ENCODE measurements around the gene GALNT2.

Gene GALNT2

DNA sequence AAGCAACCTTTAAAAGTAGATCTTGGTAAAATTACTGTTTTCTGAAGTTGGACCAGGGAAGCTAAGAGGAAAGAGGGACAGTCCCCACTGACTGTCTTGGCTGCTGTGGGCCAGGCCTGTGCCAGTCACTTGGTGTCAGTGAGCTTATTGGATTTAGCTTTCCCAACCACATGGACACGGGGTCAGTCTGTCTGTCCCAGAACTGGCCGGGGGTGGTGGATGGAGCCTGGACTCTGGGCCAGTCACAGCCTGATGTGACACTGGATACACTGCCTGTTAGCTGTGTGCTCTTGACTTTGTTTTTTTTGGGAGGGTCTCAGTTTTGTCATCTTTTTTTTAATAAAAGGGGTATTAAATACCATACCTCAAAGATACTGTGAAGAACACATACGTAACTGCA, 96.7 kb downstream of the GALNT2 start:
- TF ChIP-seq SIN3A (IDR thresholded peaks at IDR 0.05; ENCODE audit: borderline replicate concordance, insufficient read depth, low read length), result no peak
- TF ChIP-seq TAF1 (IDR thresholded peaks at IDR 0.05; ENCODE audit: borderline replicate concordance, insufficient read depth, low read length), result no peak
- no peak for TF ChIP-seq FOXP2 (optimal IDR thresholded peaks at IDR 0.05; ENCODE audit: borderline replicate concordance, extremely low read depth, extremely low read length, insufficient read depth)
- TF ChIP-seq, protein P1, sequence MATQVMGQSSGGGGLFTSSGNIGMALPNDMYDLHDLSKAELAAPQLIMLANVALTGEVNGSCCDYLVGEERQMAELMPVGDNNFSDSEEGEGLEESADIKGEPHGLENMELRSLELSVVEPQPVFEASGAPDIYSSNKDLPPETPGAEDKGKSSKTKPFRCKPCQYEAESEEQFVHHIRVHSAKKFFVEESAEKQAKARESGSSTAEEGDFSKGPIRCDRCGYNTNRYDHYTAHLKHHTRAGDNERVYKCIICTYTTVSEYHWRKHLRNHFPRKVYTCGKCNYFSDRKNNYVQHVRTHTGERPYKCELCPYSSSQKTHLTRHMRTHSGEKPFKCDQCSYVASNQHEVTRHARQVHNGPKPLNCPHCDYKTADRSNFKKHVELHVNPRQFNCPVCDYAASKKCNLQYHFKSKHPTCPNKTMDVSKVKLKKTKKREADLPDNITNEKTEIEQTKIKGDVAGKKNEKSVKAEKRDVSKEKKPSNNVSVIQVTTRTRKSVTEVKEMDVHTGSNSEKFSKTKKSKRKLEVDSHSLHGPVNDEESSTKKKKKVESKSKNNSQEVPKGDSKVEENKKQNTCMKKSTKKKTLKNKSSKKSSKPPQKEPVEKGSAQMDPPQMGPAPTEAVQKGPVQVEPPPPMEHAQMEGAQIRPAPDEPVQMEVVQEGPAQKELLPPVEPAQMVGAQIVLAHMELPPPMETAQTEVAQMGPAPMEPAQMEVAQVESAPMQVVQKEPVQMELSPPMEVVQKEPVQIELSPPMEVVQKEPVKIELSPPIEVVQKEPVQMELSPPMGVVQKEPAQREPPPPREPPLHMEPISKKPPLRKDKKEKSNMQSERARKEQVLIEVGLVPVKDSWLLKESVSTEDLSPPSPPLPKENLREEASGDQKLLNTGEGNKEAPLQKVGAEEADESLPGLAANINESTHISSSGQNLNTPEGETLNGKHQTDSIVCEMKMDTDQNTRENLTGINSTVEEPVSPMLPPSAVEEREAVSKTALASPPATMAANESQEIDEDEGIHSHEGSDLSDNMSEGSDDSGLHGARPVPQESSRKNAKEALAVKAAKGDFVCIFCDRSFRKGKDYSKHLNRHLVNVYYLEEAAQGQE (IDR thresholded peaks at IDR 0.05; ENCODE audit: insufficient read depth in 1 of 2, low read depth in 2 of 2, low read length in 2 of 2), result no peak
- no peak for TF ChIP-seq POLR2AphosphoS5 (IDR thresholded peaks at IDR 0.05; ENCODE audit: low read depth, low read length)

DNA sequence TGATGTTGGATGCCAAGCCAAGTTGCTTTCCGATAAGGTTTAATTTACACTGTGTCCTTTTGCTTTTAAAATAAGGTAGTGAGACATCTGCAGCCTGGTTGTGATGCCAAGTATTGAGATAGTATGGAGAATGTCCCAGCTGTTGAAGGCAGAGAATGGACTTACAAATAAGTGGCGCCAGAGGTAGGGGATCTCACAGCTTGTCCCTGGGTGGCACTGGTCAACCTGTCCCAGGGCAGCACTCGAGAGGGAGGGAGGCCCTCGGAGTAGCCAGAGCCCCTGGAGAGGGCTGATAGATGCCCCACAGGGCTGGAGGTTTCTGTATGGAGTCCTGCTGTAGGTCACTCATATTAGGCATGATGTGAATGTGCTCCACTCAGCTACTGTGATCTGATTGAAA, 98.5 kb downstream of the GALNT2 start:
- TF ChIP-seq FOXP2 (optimal IDR thresholded peaks at IDR 0.05; ENCODE audit: borderline replicate concordance, extremely low read depth, extremely low read length, insufficient read depth) (no peak), POLR2AphosphoS5 (IDR thresholded peaks at IDR 0.05; ENCODE audit: low read depth, low read length) (no peak), TAF1 (IDR thresholded peaks at IDR 0.05; ENCODE audit: borderline replicate concordance, insufficient read depth, low read length) (no peak), SIN3A (IDR thresholded peaks at IDR 0.05; ENCODE audit: borderline replicate concordance, insufficient read depth, low read length) (no peak)
- TF ChIP-seq, protein P1 (IDR thresholded peaks at IDR 0.05; ENCODE audit: insufficient read depth in 1 of 2, low read depth in 2 of 2, low read length in 2 of 2), result no peak

DNA sequence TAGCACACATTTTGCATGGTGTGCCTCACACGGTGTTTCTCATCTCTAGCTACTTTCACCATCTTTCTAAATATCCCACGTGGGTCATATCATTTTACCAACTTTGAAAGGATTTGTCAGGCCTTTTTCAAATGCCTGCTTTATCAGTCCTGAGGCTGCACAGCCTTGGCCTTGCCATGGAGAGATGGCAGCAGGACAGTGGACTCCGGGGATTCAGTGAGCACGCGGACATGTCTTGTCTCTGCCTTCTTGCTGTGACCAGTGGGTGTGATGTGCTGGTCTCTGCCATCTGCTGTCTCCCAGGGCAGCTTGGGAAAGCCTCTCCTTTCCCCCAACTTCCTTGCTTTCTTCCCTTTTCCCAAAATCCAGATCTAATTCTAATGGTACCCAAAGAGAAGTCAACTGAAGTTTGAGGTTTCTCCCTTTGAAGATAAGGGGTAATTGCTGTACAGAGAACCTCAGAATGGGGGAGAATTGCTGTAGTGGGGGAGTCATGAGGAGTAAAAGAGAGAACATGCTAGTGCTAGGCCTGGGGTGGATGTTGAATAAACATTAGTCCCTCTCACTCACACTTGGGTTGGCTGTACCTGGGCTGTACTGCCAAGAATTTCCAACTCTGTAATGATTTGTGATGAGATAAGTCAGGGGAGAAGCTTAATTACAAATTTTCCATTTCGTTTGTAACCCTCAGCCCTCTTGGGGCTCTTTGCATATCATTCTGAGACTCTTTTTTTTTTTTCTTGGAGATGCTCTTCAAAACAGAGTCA, 99.5 kb downstream of the GALNT2 start:
- TF ChIP-seq SIN3A (IDR thresholded peaks at IDR 0.05; ENCODE audit: borderline replicate concordance, insufficient read depth, low read length), result no peak
- TF ChIP-seq FOXP2 (optimal IDR thresholded peaks at IDR 0.05; ENCODE audit: borderline replicate concordance, extremely low read depth, extremely low read length, insufficient read depth), result no peak
- TF ChIP-seq POLR2AphosphoS5 (IDR thresholded peaks at IDR 0.05; ENCODE audit: low read depth, low read length), result no peak
- no peak for TF ChIP-seq TAF1 (IDR thresholded peaks at IDR 0.05; ENCODE audit: borderline replicate concordance, insufficient read depth, low read length)
- TF ChIP-seq, protein P1 (IDR thresholded peaks at IDR 0.05; ENCODE audit: insufficient read depth in 1 of 2, low read depth in 2 of 2, low read length in 2 of 2), result no peak

DNA sequence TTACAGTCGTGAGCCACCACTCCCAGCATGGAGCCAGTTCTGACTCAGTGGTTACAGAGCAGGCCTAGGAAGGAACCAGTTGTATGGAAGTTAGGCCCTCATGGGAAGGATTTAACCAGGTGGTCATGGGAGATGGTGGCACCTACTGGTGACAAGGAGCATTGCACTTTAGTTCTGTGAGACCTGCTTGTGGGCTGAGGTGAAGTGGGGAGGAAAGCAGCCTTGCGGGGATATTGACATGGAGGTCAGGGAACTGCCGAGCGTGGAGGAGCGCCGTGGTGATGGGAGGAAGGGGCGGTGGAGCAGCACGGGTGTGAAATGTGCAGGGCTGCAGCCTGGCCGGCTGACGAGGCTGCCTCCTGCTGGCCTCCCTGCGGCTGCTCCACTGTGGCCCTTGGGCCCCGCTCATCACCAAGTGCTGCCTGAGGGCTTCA, 100.4 kb downstream of the GALNT2 start:
- TF ChIP-seq POLR2AphosphoS5 (IDR thresholded peaks at IDR 0.05; ENCODE audit: low read depth, low read length) (no peak), FOXP2 (optimal IDR thresholded peaks at IDR 0.05; ENCODE audit: borderline replicate concordance, extremely low read depth, extremely low read length, insufficient read depth) (no peak), TAF1 (IDR thresholded peaks at IDR 0.05; ENCODE audit: borderline replicate concordance, insufficient read depth, low read length) (no peak), SIN3A (IDR thresholded peaks at IDR 0.05; ENCODE audit: borderline replicate concordance, insufficient read depth, low read length) (no peak)
- TF ChIP-seq, protein P1 (IDR thresholded peaks at IDR 0.05; ENCODE audit: insufficient read depth in 1 of 2, low read depth in 2 of 2, low read length in 2 of 2), result no peak
